ENCODE measurements around the gene TOP1.

DNA sequence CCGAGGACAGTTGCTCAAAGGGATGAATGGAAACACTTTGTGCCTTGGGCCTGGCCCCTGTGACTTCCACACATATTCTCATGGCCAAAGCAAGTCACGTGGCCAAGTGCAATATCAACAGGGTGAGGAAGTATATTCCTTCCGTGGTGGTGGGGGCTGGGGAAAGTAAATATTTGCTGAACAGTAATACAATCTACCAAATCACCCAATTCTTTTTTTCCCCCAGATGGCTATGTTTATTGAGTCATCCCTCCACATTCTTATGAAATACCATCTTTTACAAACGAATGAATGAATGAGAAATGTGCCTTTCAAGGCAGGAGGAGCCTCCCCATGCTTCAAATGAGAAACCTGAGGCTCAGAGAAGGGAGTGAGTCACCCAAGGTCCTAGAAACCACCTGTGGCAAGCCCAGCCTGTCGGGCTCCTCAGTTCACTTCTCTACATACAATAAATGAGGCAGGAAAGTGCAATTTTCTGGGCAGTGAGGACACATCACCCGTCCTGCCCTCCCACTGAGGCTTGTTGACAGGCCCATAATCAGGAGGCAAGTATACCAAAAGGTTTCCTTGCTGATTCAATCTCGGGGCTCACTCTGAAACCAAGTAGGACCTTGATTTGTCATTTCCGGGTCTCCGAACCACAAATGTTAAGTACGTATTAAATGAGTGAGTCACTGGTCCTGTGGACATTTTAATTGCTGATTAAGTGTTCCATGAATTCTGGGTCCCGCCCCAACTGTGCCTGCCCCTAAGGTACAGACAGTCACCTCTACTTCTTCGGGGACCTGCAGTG, 25.3 kb upstream of the TOP1 start:
- no peak for TF ChIP-seq RNF2 (IDR thresholded peaks at IDR 0.05; ENCODE audit: borderline replicate concordance, low read depth)
- TF ChIP-seq CTCF (IDR thresholded peaks at IDR 0.05), result no peak
- TF ChIP-seq POLR2A (IDR thresholded peaks at IDR 0.05; ENCODE audit: low read length), result no peak
- no peak for TF ChIP-seq CHD4 (IDR thresholded peaks at IDR 0.05; ENCODE audit: borderline replicate concordance)
- 0 out of 2 replicates have a peak, but pooled peaks have one; percentile 40 for TF ChIP-seq BHLHE40 (IDR thresholded peaks at IDR 0.05; ENCODE audit: low read depth, low read length)
- TF ChIP-seq ZFP36 (IDR thresholded peaks at IDR 0.05; ENCODE audit: borderline replicate concordance, partially characterized antibody), result peak; percentile 3
- TF ChIP-seq ZNF302 (CRISPR knock-in tag; IDR thresholded peaks at IDR 0.05), result no peak
- TF ChIP-seq CBX2 (IDR thresholded peaks at IDR 0.05; ENCODE audit: borderline replicate concordance, low read depth), result no peak
- TF ChIP-seq E2F6 (IDR thresholded peaks at IDR 0.05; ENCODE audit: borderline replicate concordance, low read depth), result peak; percentile 57; the same call in 1 of the 2 replicates
- TF ChIP-seq KDM1A (IDR thresholded peaks at IDR 0.05; ENCODE audit: low read depth), result no peak

Data from A549 (cell line).